ENCODE measurements around the gene DAPK1. TPM values are rescaled to one million over a fixed set of nuclear protein-coding genes. Genes with fewer than 3 reads are reported as not detected.

Gene DAPK1
- total and polyA plus RNA-seq, 9 donors, result 14.9 to 24.3 (median 18.8) TPM

- Histone ChIP-seq H3K4me3 (ENCODE audit: low read length) (no peak overlapping the region), H3K4me1 (ENCODE audit: control insufficient read depth, insufficient read depth, low read length) (peaks cover 11% of the 10 kb centered on the region), H3K27me3 (ENCODE audit: control insufficient read depth, insufficient read depth, low read length) (no peaks in the 10 kb centered on the region), H3K9me3 (replicated peaks; ENCODE audit: control insufficient read depth, low read depth, low read length) (no peaks in the 10 kb centered on the region), H3K27ac (ENCODE audit: low read length) (no peak overlapping the region), H3K36me3 (ENCODE audit: control insufficient read depth, insufficient read depth, low read length) (peaks cover 13% of the 10 kb centered on the region)
- WGBS (ENCODE audit: insufficient coverage), result 15% methylated on average over 5 of the region's 5 CpGs
- peak; percentile 86 for DNase-seq
Observed at GRCh38 chr9:87640385-87640795, 142.7 kb downstream of the DAPK1 start.

GRCh38 chr9:87641067-87641466 lies 143.4 kb downstream of the DAPK1 start:
- no peak overlapping the region for H3K27ac ChIP-seq (ENCODE audit: low read length)
- no peak for DNase-seq
- H3K36me3 ChIP-seq (ENCODE audit: control insufficient read depth, insufficient read depth, low read length), result peaks cover 18% of the 10 kb centered on the region
- peaks cover 11% of the 10 kb centered on the region for H3K4me1 ChIP-seq (ENCODE audit: control insufficient read depth, insufficient read depth, low read length)
- no peak overlapping the region for H3K4me3 ChIP-seq (ENCODE audit: low read length)
- H3K9me3 ChIP-seq (replicated peaks; ENCODE audit: control insufficient read depth, low read depth, low read length), result no peaks in the 10 kb centered on the region
- WGBS (ENCODE audit: insufficient coverage), result no CpG with 5 or more reads among the region's 3 CpGs
- H3K27me3 ChIP-seq (ENCODE audit: control insufficient read depth, insufficient read depth, low read length), result no peaks in the 10 kb centered on the region

GRCh38 chr9:87642330-87643106 lies 144.9 kb downstream of the DAPK1 start:
- WGBS (ENCODE audit: insufficient coverage), result 36% methylated on average over 2 of the region's 6 CpGs
- Histone ChIP-seq H3K4me3 (ENCODE audit: low read length) (no peak overlapping the region), H3K36me3 (ENCODE audit: control insufficient read depth, insufficient read depth, low read length) (peaks cover 27% of the 10 kb centered on the region), H3K27me3 (ENCODE audit: control insufficient read depth, insufficient read depth, low read length) (no peaks in the 10 kb centered on the region), H3K27ac (ENCODE audit: low read length) (no peak overlapping the region), H3K4me1 (ENCODE audit: control insufficient read depth, insufficient read depth, low read length) (peaks cover 11% of the 10 kb centered on the region), H3K9me3 (replicated peaks; ENCODE audit: control insufficient read depth, low read depth, low read length) (no peaks in the 10 kb centered on the region)
- DNase-seq, result peak; percentile 63

GRCh38 chr9:87643107-87643650 lies 145.5 kb downstream of the DAPK1 start:
- Histone ChIP-seq H3K27me3 (ENCODE audit: control insufficient read depth, insufficient read depth, low read length) (no peaks in the 10 kb centered on the region), H3K27ac (ENCODE audit: low read length) (no peak overlapping the region), H3K9me3 (replicated peaks; ENCODE audit: control insufficient read depth, low read depth, low read length) (no peaks in the 10 kb centered on the region), H3K4me3 (ENCODE audit: low read length) (no peak overlapping the region), H3K4me1 (ENCODE audit: control insufficient read depth, insufficient read depth, low read length) (peaks cover 11% of the 10 kb centered on the region), H3K36me3 (ENCODE audit: control insufficient read depth, insufficient read depth, low read length) (peaks cover 30% of the 10 kb centered on the region)
- WGBS (ENCODE audit: insufficient coverage), result 81% methylated on average over 3 of the region's 9 CpGs
- DNase-seq, result no peak

GRCh38 chr9:87643778-87644570 lies 146.3 kb downstream of the DAPK1 start:
- Histone ChIP-seq H3K27me3 (ENCODE audit: control insufficient read depth, insufficient read depth, low read length) (no peaks in the 10 kb centered on the region), H3K27ac (ENCODE audit: low read length) (no peak overlapping the region), H3K36me3 (ENCODE audit: control insufficient read depth, insufficient read depth, low read length) (peaks cover 36% of the 10 kb centered on the region), H3K9me3 (replicated peaks; ENCODE audit: control insufficient read depth, low read depth, low read length) (no peaks in the 10 kb centered on the region), H3K4me3 (ENCODE audit: low read length) (no peak overlapping the region), H3K4me1 (ENCODE audit: control insufficient read depth, insufficient read depth, low read length) (peaks cover 11% of the 10 kb centered on the region)
- WGBS (ENCODE audit: insufficient coverage), result 46% methylated on average over 3 of the region's 9 CpGs
- DNase-seq, result no peak

- Histone ChIP-seq H3K27me3 (ENCODE audit: control insufficient read depth, insufficient read depth, low read length) (no peaks in the 10 kb centered on the region), H3K36me3 (ENCODE audit: control insufficient read depth, insufficient read depth, low read length) (peaks cover 39% of the 10 kb centered on the region), H3K27ac (ENCODE audit: low read length) (no peak overlapping the region), H3K9me3 (replicated peaks; ENCODE audit: control insufficient read depth, low read depth, low read length) (no peaks in the 10 kb centered on the region), H3K4me3 (ENCODE audit: low read length) (no peak overlapping the region), H3K4me1 (ENCODE audit: control insufficient read depth, insufficient read depth, low read length) (peaks cover 11% of the 10 kb centered on the region)
- DNase-seq, result no peak
- WGBS (ENCODE audit: insufficient coverage), result no CpG with 5 or more reads among the region's 1 CpG
Observed at GRCh38 chr9:87644659-87645058, 147.0 kb downstream of the DAPK1 start.

- Histone ChIP-seq H3K9me3 (replicated peaks; ENCODE audit: control insufficient read depth, low read depth, low read length) (no peaks in the 10 kb centered on the region), H3K4me1 (ENCODE audit: control insufficient read depth, insufficient read depth, low read length) (peaks cover 7% of the 10 kb centered on the region), H3K4me3 (ENCODE audit: low read length) (no peak overlapping the region), H3K36me3 (ENCODE audit: control insufficient read depth, insufficient read depth, low read length) (peaks cover 46% of the 10 kb centered on the region), H3K27me3 (ENCODE audit: control insufficient read depth, insufficient read depth, low read length) (no peaks in the 10 kb centered on the region), H3K27ac (ENCODE audit: low read length) (no peak overlapping the region)
- no peak for DNase-seq
- WGBS (ENCODE audit: insufficient coverage), result no CpG with 5 or more reads among the region's 3 CpGs
Observed at GRCh38 chr9:87646546-87646945, 148.9 kb downstream of the DAPK1 start.

GRCh38 chr9:87647114-87647513 lies 149.4 kb downstream of the DAPK1 start:
- Histone ChIP-seq H3K27me3 (ENCODE audit: control insufficient read depth, insufficient read depth, low read length) (no peaks in the 10 kb centered on the region), H3K27ac (ENCODE audit: low read length) (no peak overlapping the region), H3K4me1 (ENCODE audit: control insufficient read depth, insufficient read depth, low read length) (peaks cover 7% of the 10 kb centered on the region), H3K4me3 (ENCODE audit: low read length) (no peak overlapping the region), H3K36me3 (ENCODE audit: control insufficient read depth, insufficient read depth, low read length) (peaks cover 46% of the 10 kb centered on the region), H3K9me3 (replicated peaks; ENCODE audit: control insufficient read depth, low read depth, low read length) (no peaks in the 10 kb centered on the region)
- no peak for DNase-seq
- 93% methylated on average over 8 of the region's 8 CpGs for WGBS (ENCODE audit: insufficient coverage)

GRCh38 chr9:87648606-87649005 lies 150.9 kb downstream of the DAPK1 start:
- Histone ChIP-seq H3K9me3 (replicated peaks; ENCODE audit: control insufficient read depth, low read depth, low read length) (no peaks in the 10 kb centered on the region), H3K4me1 (ENCODE audit: control insufficient read depth, insufficient read depth, low read length) (no peaks in the 10 kb centered on the region), H3K4me3 (ENCODE audit: low read length) (no peak overlapping the region), H3K27me3 (ENCODE audit: control insufficient read depth, insufficient read depth, low read length) (no peaks in the 10 kb centered on the region), H3K27ac (ENCODE audit: low read length) (no peak overlapping the region), H3K36me3 (ENCODE audit: control insufficient read depth, insufficient read depth, low read length) (peaks cover 44% of the 10 kb centered on the region)
- no peak for DNase-seq
- 85% methylated on average over 6 of the region's 7 CpGs for WGBS (ENCODE audit: insufficient coverage)

GRCh38 chr9:87650611-87651295 lies 153.1 kb downstream of the DAPK1 start:
- Histone ChIP-seq H3K36me3 (ENCODE audit: control insufficient read depth, insufficient read depth, low read length) (peaks cover 44% of the 10 kb centered on the region), H3K9me3 (replicated peaks; ENCODE audit: control insufficient read depth, low read depth, low read length) (no peaks in the 10 kb centered on the region), H3K27me3 (ENCODE audit: control insufficient read depth, insufficient read depth, low read length) (no peaks in the 10 kb centered on the region), H3K27ac (ENCODE audit: low read length) (no peak overlapping the region), H3K4me1 (ENCODE audit: control insufficient read depth, insufficient read depth, low read length) (no peaks in the 10 kb centered on the region), H3K4me3 (ENCODE audit: low read length) (no peak overlapping the region)
- no peak for DNase-seq
- WGBS (ENCODE audit: insufficient coverage), result 100% methylated on average over 3 of the region's 8 CpGs

Data from muscle of leg (tissue), 11 donors.